IMR-90 (cell line): Measurements from ENCODE around the gene UBA3. TPM values are rescaled to one million over a fixed set of nuclear protein-coding genes. Genes with fewer than 3 reads are reported as not detected.

Experiments
- ATAC-seq: fragments of 200-7000 bp; cut with Tn5 transposase; 2 replicates; pipeline ENCODE4 v1.9.1; 2020; ENCODE audit warnings: low read depth, mild to moderate bottlenecking, moderate library complexity
- BruUV-seq: library from RNA; stranded (reverse); fragments of 400-500 nt; replicated peaks from 2 replicates; lab custom pipeline; 2021; lab: Mats Ljungman, UMichigan
- CTCF ChIA-PET: fragments of 300-600 bp; formaldehyde crosslinking; extraction: SDS; loops from one replicate; lab custom pipeline; 2021; ENCODE audit warnings: antibody characterized with exemption; lab: Yijun Ruan, JAX
- POLR2A ChIA-PET: fragments of 300-600 bp; sonication (Branson Sonifier 250); formaldehyde crosslinking; loops from one replicate; lab custom pipeline; 2022; ENCODE audit warnings: antibody characterized with exemption; ENCODE audit not compliant: unreplicated experiment; lab: Charles Lee
- DNase-seq: peaks from one replicate; pipeline ENCODE4 v3.0.0; 2013
- H2AFZ ChIP-seq: replicated peaks from 2 replicates; pipeline ENCODE3; 2013; ENCODE audit warnings: low read length, mild to moderate bottlenecking; ENCODE audit not compliant: poor library complexity
- H2AK5ac ChIP-seq: 2 replicates; pipeline ENCODE4 v1.6.1; 2013; ENCODE audit warnings: low read depth, low read length, inconsistent platforms
- H2AK9ac ChIP-seq: replicated peaks from 2 replicates; pipeline ENCODE3; 2013; ENCODE audit warnings: mild to moderate bottlenecking, low read depth, low read length, moderate library complexity; ENCODE audit not compliant: poor library complexity
- H2BK120ac ChIP-seq: 2 replicates; pipeline ENCODE4 v1.6.1; 2013; ENCODE audit warnings: low read depth, low read length, inconsistent platforms
- H2BK15ac ChIP-seq: 3 replicates; pipeline ENCODE4 v1.6.1; 2013; ENCODE audit warnings: low read depth, low read length, inconsistent platforms
- H2BK20ac ChIP-seq: 2 replicates; pipeline ENCODE4 v1.6.1; 2013; ENCODE audit warnings: low read depth, mild to moderate bottlenecking, inconsistent platforms, low read length, moderate library complexity
- H2BK5ac ChIP-seq: 2 replicates; pipeline ENCODE4 v1.6.1; 2013; ENCODE audit warnings: mild to moderate bottlenecking, low read depth, low read length, inconsistent platforms; ENCODE audit not compliant: poor library complexity, severe bottlenecking
- H3K14ac ChIP-seq: replicated peaks from 2 replicates; pipeline ENCODE4 v1.6.1; 2013; ENCODE audit warnings: low read depth, low read length, inconsistent platforms
- H3K18ac ChIP-seq: 2 replicates; pipeline ENCODE4 v1.6.1; 2013; ENCODE audit warnings: low read depth, low read length, control low read depth
- H3K23ac ChIP-seq: 2 replicates; pipeline ENCODE4 v1.6.1; 2013; ENCODE audit warnings: low read depth, low read length, inconsistent platforms
- H3K27ac ChIP-seq: 2 replicates; pipeline ENCODE4 v1.5.1; 2013; ENCODE audit warnings: mild to moderate bottlenecking, control low read depth, low read length; ENCODE audit not compliant: insufficient read depth
- H3K27me3 ChIP-seq: 2 replicates; pipeline ENCODE4 v1.6.1; 2013; ENCODE audit warnings: low read length; ENCODE audit not compliant: control insufficient read depth, insufficient read depth
- H3K36me3 ChIP-seq: 2 replicates; pipeline ENCODE4 v1.6.1; 2013; ENCODE audit warnings: low read length, mixed read lengths; ENCODE audit not compliant: control insufficient read depth, insufficient read depth
- H3K4ac ChIP-seq: 2 replicates; pipeline ENCODE4 v1.6.1; 2013; ENCODE audit warnings: low read depth, low read length, inconsistent platforms
- H3K4me1 ChIP-seq: 2 replicates; pipeline ENCODE4 v1.6.1; 2013; ENCODE audit warnings: low read length, mixed read lengths; ENCODE audit not compliant: control insufficient read depth, insufficient read depth
- H3K4me2 ChIP-seq: 2 replicates; pipeline ENCODE4 v1.6.1; 2013; ENCODE audit warnings: low read depth, mild to moderate bottlenecking, control low read depth, low read length, moderate library complexity
- H3K4me3 ChIP-seq: 2 replicates; pipeline ENCODE4 v1.5.1; 2013; ENCODE audit warnings: low read depth, mild to moderate bottlenecking, control low read depth, low read length, moderate library complexity; ENCODE audit not compliant: insufficient read depth
- H3K56ac ChIP-seq: 2 replicates; pipeline ENCODE4 v1.6.1; 2013; ENCODE audit warnings: low read length, inconsistent platforms; ENCODE audit not compliant: insufficient read depth; ENCODE audit errors: extremely low read depth
- H3K79me1 ChIP-seq, 2 experiments: 2 replicates each; pipeline ENCODE4 v1.6.1; 2013; ENCODE audit warnings: low read length in 2 of 2, inconsistent platforms in 1 of 2, low read depth in 1 of 2
- H3K9ac ChIP-seq: 2 replicates; pipeline ENCODE4 v1.6.1; 2013; ENCODE audit warnings: low read depth, low read length, control low read depth
- H3K9me1 ChIP-seq: 2 replicates; pipeline ENCODE4 v1.6.1; 2013; ENCODE audit warnings: low read length, inconsistent platforms; ENCODE audit not compliant: insufficient read depth
- H3K9me3 ChIP-seq: 2 replicates; pipeline ENCODE4 v1.6.1; 2013; ENCODE audit warnings: low read length; ENCODE audit not compliant: control insufficient read depth, insufficient read depth
- H4K20me1 ChIP-seq: 2 replicates; pipeline ENCODE4 v1.6.1; 2013; ENCODE audit warnings: low read length, inconsistent platforms; ENCODE audit not compliant: insufficient read depth
- H4K5ac ChIP-seq: 2 replicates; pipeline ENCODE4 v1.6.1; 2013; ENCODE audit warnings: mild to moderate bottlenecking, low read depth, low read length, control low read depth
- H4K8ac ChIP-seq, 2 experiments: 2 replicates each; pipeline ENCODE4 v1.6.1; 2013; ENCODE audit warnings: low read depth in 2 of 2, low read length in 2 of 2, control low read depth in 1 of 2, inconsistent platforms in 1 of 2
- H4K91ac ChIP-seq: 2 replicates; pipeline ENCODE4 v1.6.1; 2013; ENCODE audit warnings: low read depth, low read length, inconsistent platforms; ENCODE audit not compliant: insufficient read depth
- CHD1 ChIP-seq: IDR thresholded peaks from 2 replicates; pipeline ENCODE4 v1.6.1; 2012; ENCODE audit warnings: low read depth, low read length, improper control_type of control experiment
- FOS ChIP-seq: fragments of 150-350 bp; IDR thresholded peaks from 2 replicates; pipeline ENCODE4 v1.6.1; 2016; ENCODE audit warnings: low read depth, low read length
- MAFK ChIP-seq: IDR thresholded peaks from 2 replicates; pipeline ENCODE4 v1.6.1; 2012; ENCODE audit warnings: low read depth, low read length, improper control_type of control experiment
- MXI1 ChIP-seq: IDR thresholded peaks from 2 replicates; pipeline ENCODE4 v1.6.1; 2012; ENCODE audit warnings: low read depth, mild to moderate bottlenecking, low read length, moderate library complexity, borderline replicate concordance
- NFE2L2 ChIP-seq: fragments of 150-350 bp; IDR thresholded peaks from 2 replicates; pipeline ENCODE4 v1.6.1; 2016; ENCODE audit warnings: low read depth, mild to moderate bottlenecking, low read length
- RAD21 ChIP-seq: IDR thresholded peaks from 2 replicates; pipeline ENCODE4 v1.6.1; 2012; ENCODE audit warnings: low read length, improper control_type of control experiment
- RCOR1 ChIP-seq: IDR thresholded peaks from 2 replicates; pipeline ENCODE4 v1.6.1; 2012; ENCODE audit warnings: mild to moderate bottlenecking, low read length, improper control_type of control experiment; ENCODE audit not compliant: insufficient replicate concordance
- RFX5 ChIP-seq: IDR thresholded peaks from 2 replicates; pipeline ENCODE4 v1.8.0; 2012; ENCODE audit warnings: low read depth, mild to moderate bottlenecking, low read length, moderate library complexity
- SMC3 ChIP-seq: fragments of 150-350 bp; IDR thresholded peaks from 2 replicates; pipeline ENCODE4 v1.6.1; 2016; ENCODE audit warnings: low read depth, mild to moderate bottlenecking, antibody characterized with exemption, low read length, moderate library complexity
- WGBS, 2 experiments: methylation state at CpG; one replicate each; pipeline versions ENCODE4 v1.1.5 to v1.1.7; 2013; ENCODE audit warnings: missing lambda C conversion rate in 2 of 2; ENCODE audit not compliant: insufficient read length in 1 of 2; ENCODE audit errors: extremely low coverage in 2 of 2; 5-methylcytosine and 5-hydroxymethylcytosine counted together
- dilution Hi-C: fragments of 300-500 bp; cut with HindIII; formaldehyde crosslinking; loops from one replicate; pipeline ENCODE4 v1.14.3; 2018; ENCODE audit warnings: low sequenced_read_pairs; ENCODE audit not compliant: unreplicated experiment
- in situ Hi-C: fragments of 300-500 bp; cut with MboI; formaldehyde crosslinking; loops from 3 replicates; pipeline ENCODE4 v1.14.3; 2019; ENCODE audit warnings: low sequenced_read_pairs, inconsistent platforms, mixed read lengths
- intact Hi-C: fragments of 100-400 bp; cut with micrococcal nuclease; formaldehyde crosslinking; loops from 2 replicates; pipeline ENCODE4 v1.10.0; 2022
- polyA plus RNA-seq, 3 experiments: library from polyadenylated mRNA; depleted of rRNA; stranded (reverse); fragments of >200 nt; gene quantifications; 2 replicates each; pipeline ENCODE4 v1.2.3, GENCODE V29; 2012; ENCODE audit warnings: low replicate concordance in 1 of 3
- total RNA-seq: library from RNA; depleted of rRNA; stranded (reverse); fragments of >200 nt; gene quantifications from 2 replicates; pipeline ENCODE4 v1.2.3, GENCODE V29; 2012
- TF ChIP-seq, protein P1 (sequence below): fragments of 150-350 bp; IDR thresholded peaks from 2 replicates; pipeline ENCODE4 v1.6.1; 2016; ENCODE audit warnings: low read depth, mild to moderate bottlenecking, low read length, moderate library complexity, borderline replicate concordance
- TF ChIP-seq, protein P2 (sequence below): fragments of 150-350 bp; IDR thresholded peaks from 2 replicates; pipeline ENCODE4 v1.6.1; 2017; ENCODE audit warnings: mild to moderate bottlenecking, antibody characterized with exemption, low read length, low read depth
- TF ChIP-seq, protein P3 (sequence below): conservative IDR thresholded peaks from 2 replicates; pipeline ENCODE4 v1.5.1; 2012; ENCODE audit warnings: mild to moderate bottlenecking, low read depth, low read length, improper control_type of control experiment

UBA3 gene
- total and polyA plus RNA-seq, 2 of the 4 experiments (the other 2 are of a cell fraction): 51.8 to 64.3 TPM

DNA sequence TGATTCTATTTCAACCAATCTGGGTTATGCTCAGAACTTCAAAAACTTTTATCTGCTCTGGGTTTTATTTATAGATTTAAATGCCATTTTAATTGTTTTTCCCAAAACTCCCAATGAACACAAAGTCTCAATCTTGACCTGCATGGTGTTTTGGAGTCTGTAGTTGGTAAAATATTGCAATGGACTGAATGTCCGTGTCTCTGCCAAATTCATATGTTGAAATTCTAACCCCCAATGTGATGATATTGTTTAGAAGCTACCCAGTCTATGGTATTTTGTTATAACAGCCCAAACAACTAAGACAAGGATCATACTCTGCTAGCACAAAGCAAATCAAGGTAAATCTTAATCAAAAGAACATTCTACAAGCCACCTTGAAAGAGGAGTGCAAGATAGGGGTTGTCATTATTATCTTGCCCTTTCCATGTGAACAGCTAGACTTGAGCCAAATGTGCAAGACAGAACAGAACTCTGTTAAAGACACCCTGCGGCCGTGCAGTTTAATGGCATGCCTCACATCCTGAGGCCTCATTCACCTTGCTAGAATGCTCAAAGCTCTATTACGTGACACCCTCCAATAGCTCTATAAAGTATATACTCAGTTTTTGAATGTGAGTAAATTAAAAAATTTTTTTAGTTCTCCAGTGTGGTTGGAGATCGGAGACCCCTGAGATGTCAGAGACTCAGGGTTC lies 74.2 kb downstream of the UBA3 start:
- Histone ChIP-seq H3K23ac (no peak overlapping the region), H3K18ac (no peak overlapping the region), H3K9me3 (no peaks in the 10 kb centered on the region), H3K79me1 (peaks cover 6 to 15% of the 10 kb centered on the region in 2 experiments; a peak in 3 of 4 replicates), H4K5ac (no peak overlapping the region), H4K20me1 (no peaks in the 10 kb centered on the region), H3K4me3 (no peak overlapping the region), H2AFZ (no peak overlapping the region), H3K14ac (no peak overlapping the region), H2AK9ac (no peak overlapping the region), H4K91ac (no peak overlapping the region), H2BK5ac (no peak overlapping the region), H3K36me3 (peaks cover 30% of the 10 kb centered on the region), H4K8ac (no peak overlapping the region), H3K56ac (no peak overlapping the region), H2BK20ac (no peak overlapping the region), H3K27ac (no peak overlapping the region), H3K9me1 (peaks cover 5% of the 10 kb centered on the region; the same call in 1 of the 2 replicates), H3K4me2 (no peak overlapping the region), H3K4me1 (peaks cover 4% of the 10 kb centered on the region; the same call in 1 of the 2 replicates), H3K27me3 (no peaks in the 10 kb centered on the region), H2BK120ac (no peak overlapping the region), H3K4ac (no peak overlapping the region), H2BK15ac (no peak overlapping the region), H3K9ac (no peak overlapping the region), H2AK5ac (no peak overlapping the region)
- BruUV-seq: no TSS peak
- DNase-seq (no peak), ATAC-seq (no peak)
- ChIA-PET POLR2A (no interaction called here), CTCF (interaction anchor here (0.8 kb wide), 1 partner anchor 9 kb away, joined by 3 read pairs; no protein-coding TSS in a partner anchor)
- TF ChIP-seq, protein P1, sequence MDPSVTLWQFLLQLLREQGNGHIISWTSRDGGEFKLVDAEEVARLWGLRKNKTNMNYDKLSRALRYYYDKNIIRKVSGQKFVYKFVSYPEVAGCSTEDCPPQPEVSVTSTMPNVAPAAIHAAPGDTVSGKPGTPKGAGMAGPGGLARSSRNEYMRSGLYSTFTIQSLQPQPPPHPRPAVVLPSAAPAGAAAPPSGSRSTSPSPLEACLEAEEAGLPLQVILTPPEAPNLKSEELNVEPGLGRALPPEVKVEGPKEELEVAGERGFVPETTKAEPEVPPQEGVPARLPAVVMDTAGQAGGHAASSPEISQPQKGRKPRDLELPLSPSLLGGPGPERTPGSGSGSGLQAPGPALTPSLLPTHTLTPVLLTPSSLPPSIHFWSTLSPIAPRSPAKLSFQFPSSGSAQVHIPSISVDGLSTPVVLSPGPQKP: no peak
- TF ChIP-seq MXI1 (no peak), CHD1 (no peak), RFX5 (no peak), SMC3 (no peak), NFE2L2 (no peak), FOS (no peak), RCOR1 (no peak), MAFK (no peak), RAD21 (no peak)
- TF ChIP-seq, protein P2, sequence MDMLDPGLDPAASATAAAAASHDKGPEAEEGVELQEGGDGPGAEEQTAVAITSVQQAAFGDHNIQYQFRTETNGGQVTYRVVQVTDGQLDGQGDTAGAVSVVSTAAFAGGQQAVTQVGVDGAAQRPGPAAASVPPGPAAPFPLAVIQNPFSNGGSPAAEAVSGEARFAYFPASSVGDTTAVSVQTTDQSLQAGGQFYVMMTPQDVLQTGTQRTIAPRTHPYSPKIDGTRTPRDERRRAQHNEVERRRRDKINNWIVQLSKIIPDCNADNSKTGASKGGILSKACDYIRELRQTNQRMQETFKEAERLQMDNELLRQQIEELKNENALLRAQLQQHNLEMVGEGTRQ: no peak
- TF ChIP-seq, protein P3, sequence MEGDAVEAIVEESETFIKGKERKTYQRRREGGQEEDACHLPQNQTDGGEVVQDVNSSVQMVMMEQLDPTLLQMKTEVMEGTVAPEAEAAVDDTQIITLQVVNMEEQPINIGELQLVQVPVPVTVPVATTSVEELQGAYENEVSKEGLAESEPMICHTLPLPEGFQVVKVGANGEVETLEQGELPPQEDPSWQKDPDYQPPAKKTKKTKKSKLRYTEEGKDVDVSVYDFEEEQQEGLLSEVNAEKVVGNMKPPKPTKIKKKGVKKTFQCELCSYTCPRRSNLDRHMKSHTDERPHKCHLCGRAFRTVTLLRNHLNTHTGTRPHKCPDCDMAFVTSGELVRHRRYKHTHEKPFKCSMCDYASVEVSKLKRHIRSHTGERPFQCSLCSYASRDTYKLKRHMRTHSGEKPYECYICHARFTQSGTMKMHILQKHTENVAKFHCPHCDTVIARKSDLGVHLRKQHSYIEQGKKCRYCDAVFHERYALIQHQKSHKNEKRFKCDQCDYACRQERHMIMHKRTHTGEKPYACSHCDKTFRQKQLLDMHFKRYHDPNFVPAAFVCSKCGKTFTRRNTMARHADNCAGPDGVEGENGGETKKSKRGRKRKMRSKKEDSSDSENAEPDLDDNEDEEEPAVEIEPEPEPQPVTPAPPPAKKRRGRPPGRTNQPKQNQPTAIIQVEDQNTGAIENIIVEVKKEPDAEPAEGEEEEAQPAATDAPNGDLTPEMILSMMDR: no peak
- intact Hi-C loops (no loop called here), in situ Hi-C loops (no loop called here), dilution Hi-C loops (no loop called here)
- WGBS, 2 experiments: no CpG with 5 or more reads among the region's 5 CpGs
